ENCODE results near the gene RNF208. TPM values are rescaled to one million over a fixed set of nuclear protein-coding genes. Genes with fewer than 3 reads are reported as not detected.

Gene RNF208
- total and polyA plus RNA-seq, 4 donors = 0.28 to 7.1 (median 2.6) TPM

GRCh38 chr9:137237759-137238726 is 16.0 kb upstream of the RNF208 start:
- H3K27me3 ChIP-seq (ENCODE audit: control insufficient read depth in 4 of 4, insufficient read depth in 4 of 4, low read length in 3 of 4) = no peaks in the 10 kb centered on the region
- no peak overlapping the region for H3K27ac ChIP-seq (ENCODE audit: low read depth in 1 of 2, low read length in 2 of 2)
- no peak for DNase-seq (ENCODE audit: low spot score)
- TF ChIP-seq, protein P1, sequence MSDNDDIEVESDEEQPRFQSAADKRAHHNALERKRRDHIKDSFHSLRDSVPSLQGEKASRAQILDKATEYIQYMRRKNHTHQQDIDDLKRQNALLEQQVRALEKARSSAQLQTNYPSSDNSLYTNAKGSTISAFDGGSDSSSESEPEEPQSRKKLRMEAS (IDR thresholded peaks at IDR 0.05) = no peak
- TF ChIP-seq TAF1 (conservative IDR thresholded peaks at IDR 0.05) = no peak
- no peak for TF ChIP-seq GABPA (IDR thresholded peaks at IDR 0.05 in 1 of 2, conservative IDR thresholded peaks at IDR 0.05 in 1 of 2)
- TF ChIP-seq RAD21 (IDR thresholded peaks at IDR 0.05) = no peak
- TF ChIP-seq, protein P2, sequence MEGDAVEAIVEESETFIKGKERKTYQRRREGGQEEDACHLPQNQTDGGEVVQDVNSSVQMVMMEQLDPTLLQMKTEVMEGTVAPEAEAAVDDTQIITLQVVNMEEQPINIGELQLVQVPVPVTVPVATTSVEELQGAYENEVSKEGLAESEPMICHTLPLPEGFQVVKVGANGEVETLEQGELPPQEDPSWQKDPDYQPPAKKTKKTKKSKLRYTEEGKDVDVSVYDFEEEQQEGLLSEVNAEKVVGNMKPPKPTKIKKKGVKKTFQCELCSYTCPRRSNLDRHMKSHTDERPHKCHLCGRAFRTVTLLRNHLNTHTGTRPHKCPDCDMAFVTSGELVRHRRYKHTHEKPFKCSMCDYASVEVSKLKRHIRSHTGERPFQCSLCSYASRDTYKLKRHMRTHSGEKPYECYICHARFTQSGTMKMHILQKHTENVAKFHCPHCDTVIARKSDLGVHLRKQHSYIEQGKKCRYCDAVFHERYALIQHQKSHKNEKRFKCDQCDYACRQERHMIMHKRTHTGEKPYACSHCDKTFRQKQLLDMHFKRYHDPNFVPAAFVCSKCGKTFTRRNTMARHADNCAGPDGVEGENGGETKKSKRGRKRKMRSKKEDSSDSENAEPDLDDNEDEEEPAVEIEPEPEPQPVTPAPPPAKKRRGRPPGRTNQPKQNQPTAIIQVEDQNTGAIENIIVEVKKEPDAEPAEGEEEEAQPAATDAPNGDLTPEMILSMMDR (IDR thresholded peaks at IDR 0.05; ENCODE audit: low read depth, low read length, missing input control) = no peak
- no peak for TF ChIP-seq REST (IDR thresholded peaks at IDR 0.05)
- no peak for TF ChIP-seq ATF3 (IDR thresholded peaks at IDR 0.05)
- TF ChIP-seq YY1 (IDR thresholded peaks at IDR 0.05) = no peak
- no peak for TF ChIP-seq NR2F2 (IDR thresholded peaks at IDR 0.05)
- TF ChIP-seq FOXA2 (IDR thresholded peaks at IDR 0.05) = no peak
- TF ChIP-seq JUND (IDR thresholded peaks at IDR 0.05) = no peak
- TF ChIP-seq EGR1 (IDR thresholded peaks at IDR 0.05; ENCODE audit: low read depth in 2 of 2) = no peak
- TF ChIP-seq HNF4A (conservative IDR thresholded peaks at IDR 0.05) = no peak
- TF ChIP-seq FOXA1 (IDR thresholded peaks at IDR 0.05) = no peak
- TF ChIP-seq ZBTB33 (IDR thresholded peaks at IDR 0.05) = no peak
- peaks cover 0 to 5% (median 3%) of the 10 kb centered on the region in 4 donors for H3K36me3 ChIP-seq (ENCODE audit: control insufficient read depth in 4 of 4, insufficient read depth in 3 of 4, low read depth in 1 of 4, low read length in 3 of 4)
- no peaks in the 10 kb centered on the region for H3K9me3 ChIP-seq (ENCODE audit: control insufficient read depth in 4 of 4, low read length in 3 of 4)
- peaks cover 8 to 39% (median 19%) of the 10 kb centered on the region in 4 donors for H3K4me1 ChIP-seq (ENCODE audit: control insufficient read depth in 4 of 4, insufficient read depth in 4 of 4, low read length in 3 of 4)
- H3K4me3 ChIP-seq (ENCODE audit: low read depth in 1 of 3, low read length in 3 of 3) = no peak overlapping the region
- WGBS = 68% methylated on average over 13 of the region's 13 CpGs
- H3K9ac ChIP-seq (ENCODE audit: low read depth in 1 of 2, low read length in 2 of 2) = no peak overlapping the region
